SK-N-SH (cell line): ENCODE data around the gene STKLD1. TPM values are rescaled to one million over a fixed set of nuclear protein-coding genes. Genes with fewer than 3 reads are reported as not detected.

Experiments
- CTCF ChIA-PET: fragments of 300-600, 350-600 bp; formaldehyde crosslinking; extraction: SDS; loops from one replicate; lab custom pipeline; 2021; lab: Yijun Ruan, JAX
- POLR2A ChIA-PET: fragments of 350-600 bp; sonication (Branson Sonifier 250); formaldehyde crosslinking; extraction: SDS; loops from one replicate; lab custom pipeline; 2020; ENCODE audit warnings: antibody characterized with exemption, inconsistent platforms; lab: Yijun Ruan, JAX
- DNase-seq: peaks from one replicate; pipeline ENCODE4 v3.0.0; 2012
- H2AFZ ChIP-seq: fragments of 200-600 bp; sonication (generic); 2 replicates; pipeline ENCODE4 v1.8.1; 2016; ENCODE audit warnings: antibody characterized with exemption, mild to moderate bottlenecking, low read depth
- H3F3A ChIP-seq: fragments of 200-600 bp; sonication (generic); replicated peaks from 2 replicates; pipeline ENCODE3; 2016; ENCODE audit warnings: antibody characterized with exemption, mild to moderate bottlenecking; ENCODE audit not compliant: insufficient read depth
- H3K27ac ChIP-seq, 2 experiments: fragments of 200-500 bp in 1 of 2; fragments of 200-600 bp in 1 of 2; sonication (Bioruptor generic) in 1 of 2; sonication (generic), shearing (Covaris generic) in 1 of 2; 2 replicates each; pipeline versions ENCODE4 v1.5.1 to v1.6.1; 2014 to 2016; ENCODE audit warnings: low read depth in 2 of 2, inconsistent platforms in 1 of 2, low read length in 1 of 2, mild to moderate bottlenecking in 1 of 2, mixed read lengths in 1 of 2
- H3K27me3 ChIP-seq: fragments of 200-600 bp; sonication (generic), shearing (Covaris generic); 2 replicates; pipeline ENCODE4 v1.6.1; 2016; ENCODE audit warnings: mixed run types; ENCODE audit not compliant: insufficient read depth
- H3K36me3 ChIP-seq, 2 experiments: fragments of 200-500 bp in 1 of 2; fragments of 200-600 bp in 1 of 2; sonication (Bioruptor generic) in 1 of 2; sonication (generic) in 1 of 2; replicated peaks in 1 of 2; 2 replicates each; pipeline versions ENCODE3 to v1.5.1; 2014 to 2016; ENCODE audit warnings: low read length in 1 of 2, mild to moderate bottlenecking in 1 of 2; ENCODE audit not compliant: insufficient read depth in 2 of 2, control insufficient read depth in 1 of 2
- H3K4me1 ChIP-seq, 2 experiments: fragments of 200-500 bp in 1 of 2; fragments of 200-600 bp in 1 of 2; sonication (Bioruptor generic) in 1 of 2; sonication (generic), shearing (Covaris generic) in 1 of 2; 2 replicates each; pipeline versions ENCODE4 v1.5.1 to v1.6.1; 2014 to 2016; ENCODE audit warnings: low read depth in 1 of 2, low read length in 1 of 2, mixed run types in 1 of 2; ENCODE audit not compliant: insufficient read depth in 2 of 2, control insufficient read depth in 1 of 2
- H3K4me2 ChIP-seq: fragments of 200-600 bp; sonication (generic), shearing (Covaris generic); 2 replicates; pipeline ENCODE4 v1.6.1; 2017; ENCODE audit warnings: mixed run types
- H3K4me3 ChIP-seq, 2 experiments: fragments of 200-500 bp in 1 of 2; fragments of 200-600 bp in 1 of 2; sonication (Bioruptor generic) in 1 of 2; sonication (generic), shearing (Covaris generic) in 1 of 2; 2 replicates each; pipeline versions ENCODE4 v1.5.1 to v1.8.1; 2014 to 2016; ENCODE audit warnings: low read depth in 2 of 2, inconsistent platforms in 1 of 2, low read length in 1 of 2, mild to moderate bottlenecking in 1 of 2, mixed read lengths in 1 of 2, moderate library complexity in 1 of 2
- H3K79me2 ChIP-seq: fragments of 200-600 bp; sonication (generic); 2 replicates; pipeline ENCODE4 v1.8.1; 2017; ENCODE audit warnings: mild to moderate bottlenecking; ENCODE audit not compliant: insufficient read depth
- H3K9ac ChIP-seq: fragments of 200-600 bp; sonication (generic); 2 replicates; pipeline ENCODE4 v1.6.1; 2017; ENCODE audit warnings: mixed run types
- H3K9me2 ChIP-seq: fragments of 200-600 bp; sonication (generic); 2 replicates; pipeline ENCODE4 v1.6.1; 2017; ENCODE audit warnings: mixed run types
- H3K9me3 ChIP-seq: fragments of 200-600 bp; sonication (generic); 2 replicates; pipeline ENCODE4 v1.6.1; 2017; ENCODE audit warnings: mixed run types, mild to moderate bottlenecking, moderate library complexity
- H4K20me1 ChIP-seq: fragments of 200-600 bp; sonication (generic); 2 replicates; pipeline ENCODE4 v1.6.1; 2017; ENCODE audit warnings: mild to moderate bottlenecking, mixed run types; ENCODE audit not compliant: insufficient read depth
- CHD2 ChIP-seq: fragments of 150-350 bp; IDR thresholded peaks from 2 replicates; pipeline ENCODE4 v1.6.1; 2018; ENCODE audit warnings: low read length; ENCODE audit not compliant: partially characterized antibody
- EP300 ChIP-seq, 2 experiments: IDR thresholded peaks; 2 replicates each; pipeline versions ENCODE4 v1.4.0 to v1.6.1; 2012; ENCODE audit warnings: borderline replicate concordance in 1 of 2, low read depth in 1 of 2, low read length in 1 of 2
- FOSL2 ChIP-seq: IDR thresholded peaks from 2 replicates; pipeline ENCODE4 v1.4.0; 2012; ENCODE audit warnings: low read depth, mild to moderate bottlenecking, moderate library complexity, borderline replicate concordance
- FOXJ3 ChIP-seq: sonication (generic); formaldehyde crosslinking; IDR thresholded peaks from 2 replicates; pipeline ENCODE4 v1.5.1; 2020; ENCODE audit warnings: mild to moderate bottlenecking, missing genetic modification reagents
- GATA2 ChIP-seq: sonication (generic); formaldehyde crosslinking; IDR thresholded peaks from 2 replicates; pipeline ENCODE4 v1.5.0; 2020; ENCODE audit warnings: mild to moderate bottlenecking, missing genetic modification reagents
- MXI1 ChIP-seq: IDR thresholded peaks from 2 replicates; pipeline ENCODE4 v1.6.1; 2012; ENCODE audit warnings: mild to moderate bottlenecking, low read depth, low read length, improper control_type of control experiment
- POLR2AphosphoS5 ChIP-seq: IDR thresholded peaks from 2 replicates; pipeline ENCODE4 v1.6.1; 2012; ENCODE audit warnings: low read depth, low read length
- RCOR1 ChIP-seq: fragments of 150-350 bp; IDR thresholded peaks from 2 replicates; pipeline ENCODE4 v1.6.1; 2017; ENCODE audit warnings: antibody characterized with exemption, low read length
- SIN3A ChIP-seq: IDR thresholded peaks from 2 replicates; pipeline ENCODE4 v1.6.1; 2012; ENCODE audit warnings: low read depth, mild to moderate bottlenecking, low read length, moderate library complexity, borderline replicate concordance
- SMC3 ChIP-seq: IDR thresholded peaks from 2 replicates; pipeline ENCODE4 v1.6.1; 2012; ENCODE audit warnings: low read depth, low read length, improper control_type of control experiment
- TCF12 ChIP-seq: IDR thresholded peaks from 2 replicates; pipeline ENCODE4 v1.4.0; 2012
- TEAD4 ChIP-seq: IDR thresholded peaks from 2 replicates; pipeline ENCODE4 v1.4.0; 2012; ENCODE audit warnings: mild to moderate bottlenecking, borderline replicate concordance; ENCODE audit not compliant: insufficient read depth
- YY1 ChIP-seq: IDR thresholded peaks from 2 replicates; pipeline ENCODE4 v1.4.0; 2012; ENCODE audit warnings: low read depth, mild to moderate bottlenecking
- WGBS: methylation state at CpG from one replicate; pipeline ENCODE4 v1.1.6; 2017; ENCODE audit warnings: low lambda C conversion rate; 5-methylcytosine and 5-hydroxymethylcytosine counted together
- polyA plus RNA-seq, 3 experiments: library from polyadenylated mRNA; depleted of rRNA; stranded (reverse); fragments of >200 nt; gene quantifications; 2 replicates each; pipeline ENCODE4 v1.2.3, GENCODE V29; 2012
- TF ChIP-seq, protein P1 (sequence below): IDR thresholded peaks from 2 replicates; pipeline ENCODE4 v1.4.0; 2012; ENCODE audit warnings: low read depth, borderline replicate concordance
- TF ChIP-seq, protein P2 (sequence below): IDR thresholded peaks from 2 replicates; pipeline ENCODE4 v1.6.1; 2012; ENCODE audit warnings: mild to moderate bottlenecking, low read depth, low read length, moderate library complexity
- TF ChIP-seq, protein P3 (sequence below): fragments of 150-350 bp; IDR thresholded peaks from 2 replicates; pipeline ENCODE4 v1.6.1; 2016; ENCODE audit warnings: mild to moderate bottlenecking, low read depth, low read length
- TF ChIP-seq, protein P4 (sequence below): IDR thresholded peaks from 2 replicates; pipeline ENCODE4 v1.4.0; 2012; ENCODE audit warnings: low read depth, borderline replicate concordance

STKLD1 gene
- polyA plus RNA-seq, 1 of the 3 experiments (the other 2 are of a cell fraction), result 2.3 TPM

DNA sequence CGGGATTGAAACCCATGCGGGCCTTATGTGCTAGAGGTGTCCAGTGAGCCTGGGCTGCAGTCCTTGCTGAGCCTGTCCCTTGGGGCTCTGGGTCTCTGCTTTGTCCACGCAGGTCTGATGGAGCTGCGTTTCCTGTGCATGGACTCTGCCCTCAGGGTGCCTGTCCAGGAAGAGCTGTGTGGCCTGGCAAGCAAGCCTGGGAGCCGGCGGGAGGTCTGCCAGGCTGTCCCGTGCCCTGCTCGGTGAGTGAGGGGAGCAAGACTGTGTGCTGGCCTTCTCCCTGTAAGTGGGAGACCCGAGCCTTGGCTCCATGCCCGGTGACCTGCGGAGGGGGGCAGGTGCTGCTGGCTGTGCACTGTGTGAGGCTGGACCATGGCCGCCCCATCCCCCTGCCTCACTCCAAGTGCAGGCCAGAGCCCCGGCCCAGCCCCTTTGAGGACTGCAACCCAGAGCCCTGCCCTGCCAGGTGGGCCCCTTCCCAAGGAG, 72.4 kb downstream of the STKLD1 start:
- H3K79me2 ChIP-seq, result no peaks in the 10 kb centered on the region
- ChIA-PET POLR2A (interaction anchor here (0.6 to 1.7 kb wide), 4 partner anchors 11 to 30 kb away, joined by 3 to 15 read pairs (median 3); partner anchors contain the start of gene CACFD1), CTCF (interaction anchor here (0.7 to 1.7 kb wide), 5 partner anchors 8 to 42 kb away, joined by 3 to 6 read pairs (median 3); no protein-coding TSS in a partner anchor)
- no peak overlapping the region for H3K4me3 ChIP-seq
- WGBS, result 49% methylated on average over 9 of the region's 13 CpGs
- no peaks in the 10 kb centered on the region for H3K36me3 ChIP-seq
- no peaks in the 10 kb centered on the region for H4K20me1 ChIP-seq
- peak overlapping the region in 1 of 2 experiments; percentile 92; a peak in 2 of 4 replicates for H3K27ac ChIP-seq
- H3F3A ChIP-seq, result no peaks in the 10 kb centered on the region
- H3K9me3 ChIP-seq, result no peaks in the 10 kb centered on the region
- no peak overlapping the region for H3K4me2 ChIP-seq
- peaks cover 0 to 11% of the 10 kb centered on the region in 2 experiments; a peak in 2 of 4 replicates for H3K4me1 ChIP-seq
- H2AFZ ChIP-seq, result no peak overlapping the region
- DNase-seq, result peak; percentile 95
- H3K9ac ChIP-seq, result no peak overlapping the region
- no peaks in the 10 kb centered on the region for H3K27me3 ChIP-seq
- H3K9me2 ChIP-seq, result no peaks in the 10 kb centered on the region
- TF ChIP-seq SMC3, result peak; percentile 12; the same call in 1 of the 2 replicates
- no peak for TF ChIP-seq TEAD4
- TF ChIP-seq CHD2, result peak; percentile 52
- TF ChIP-seq, protein P1, sequence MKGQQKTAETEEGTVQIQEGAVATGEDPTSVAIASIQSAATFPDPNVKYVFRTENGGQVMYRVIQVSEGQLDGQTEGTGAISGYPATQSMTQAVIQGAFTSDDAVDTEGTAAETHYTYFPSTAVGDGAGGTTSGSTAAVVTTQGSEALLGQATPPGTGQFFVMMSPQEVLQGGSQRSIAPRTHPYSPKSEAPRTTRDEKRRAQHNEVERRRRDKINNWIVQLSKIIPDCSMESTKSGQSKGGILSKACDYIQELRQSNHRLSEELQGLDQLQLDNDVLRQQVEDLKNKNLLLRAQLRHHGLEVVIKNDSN, result no peak
- no peak for TF ChIP-seq TCF12
- TF ChIP-seq, protein P2, sequence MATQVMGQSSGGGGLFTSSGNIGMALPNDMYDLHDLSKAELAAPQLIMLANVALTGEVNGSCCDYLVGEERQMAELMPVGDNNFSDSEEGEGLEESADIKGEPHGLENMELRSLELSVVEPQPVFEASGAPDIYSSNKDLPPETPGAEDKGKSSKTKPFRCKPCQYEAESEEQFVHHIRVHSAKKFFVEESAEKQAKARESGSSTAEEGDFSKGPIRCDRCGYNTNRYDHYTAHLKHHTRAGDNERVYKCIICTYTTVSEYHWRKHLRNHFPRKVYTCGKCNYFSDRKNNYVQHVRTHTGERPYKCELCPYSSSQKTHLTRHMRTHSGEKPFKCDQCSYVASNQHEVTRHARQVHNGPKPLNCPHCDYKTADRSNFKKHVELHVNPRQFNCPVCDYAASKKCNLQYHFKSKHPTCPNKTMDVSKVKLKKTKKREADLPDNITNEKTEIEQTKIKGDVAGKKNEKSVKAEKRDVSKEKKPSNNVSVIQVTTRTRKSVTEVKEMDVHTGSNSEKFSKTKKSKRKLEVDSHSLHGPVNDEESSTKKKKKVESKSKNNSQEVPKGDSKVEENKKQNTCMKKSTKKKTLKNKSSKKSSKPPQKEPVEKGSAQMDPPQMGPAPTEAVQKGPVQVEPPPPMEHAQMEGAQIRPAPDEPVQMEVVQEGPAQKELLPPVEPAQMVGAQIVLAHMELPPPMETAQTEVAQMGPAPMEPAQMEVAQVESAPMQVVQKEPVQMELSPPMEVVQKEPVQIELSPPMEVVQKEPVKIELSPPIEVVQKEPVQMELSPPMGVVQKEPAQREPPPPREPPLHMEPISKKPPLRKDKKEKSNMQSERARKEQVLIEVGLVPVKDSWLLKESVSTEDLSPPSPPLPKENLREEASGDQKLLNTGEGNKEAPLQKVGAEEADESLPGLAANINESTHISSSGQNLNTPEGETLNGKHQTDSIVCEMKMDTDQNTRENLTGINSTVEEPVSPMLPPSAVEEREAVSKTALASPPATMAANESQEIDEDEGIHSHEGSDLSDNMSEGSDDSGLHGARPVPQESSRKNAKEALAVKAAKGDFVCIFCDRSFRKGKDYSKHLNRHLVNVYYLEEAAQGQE, result no peak
- peak; percentile 77; the same call in 1 of the 2 replicates for TF ChIP-seq MXI1
- peak; percentile 82; the same call in 1 of the 2 replicates for TF ChIP-seq FOXJ3 (CRISPR knock-in tag)
- no peak for TF ChIP-seq SIN3A
- peak; percentile 19; the same call in 1 of the 2 replicates for TF ChIP-seq GATA2 (CRISPR knock-in tag)
- TF ChIP-seq POLR2AphosphoS5, result 0 out of 2 replicates have a peak, but pooled peaks have one; percentile 12
- TF ChIP-seq FOSL2, result no peak
- TF ChIP-seq, protein P3, sequence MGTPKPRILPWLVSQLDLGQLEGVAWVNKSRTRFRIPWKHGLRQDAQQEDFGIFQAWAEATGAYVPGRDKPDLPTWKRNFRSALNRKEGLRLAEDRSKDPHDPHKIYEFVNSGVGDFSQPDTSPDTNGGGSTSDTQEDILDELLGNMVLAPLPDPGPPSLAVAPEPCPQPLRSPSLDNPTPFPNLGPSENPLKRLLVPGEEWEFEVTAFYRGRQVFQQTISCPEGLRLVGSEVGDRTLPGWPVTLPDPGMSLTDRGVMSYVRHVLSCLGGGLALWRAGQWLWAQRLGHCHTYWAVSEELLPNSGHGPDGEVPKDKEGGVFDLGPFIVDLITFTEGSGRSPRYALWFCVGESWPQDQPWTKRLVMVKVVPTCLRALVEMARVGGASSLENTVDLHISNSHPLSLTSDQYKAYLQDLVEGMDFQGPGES, result no peak
- TF ChIP-seq, protein P4, sequence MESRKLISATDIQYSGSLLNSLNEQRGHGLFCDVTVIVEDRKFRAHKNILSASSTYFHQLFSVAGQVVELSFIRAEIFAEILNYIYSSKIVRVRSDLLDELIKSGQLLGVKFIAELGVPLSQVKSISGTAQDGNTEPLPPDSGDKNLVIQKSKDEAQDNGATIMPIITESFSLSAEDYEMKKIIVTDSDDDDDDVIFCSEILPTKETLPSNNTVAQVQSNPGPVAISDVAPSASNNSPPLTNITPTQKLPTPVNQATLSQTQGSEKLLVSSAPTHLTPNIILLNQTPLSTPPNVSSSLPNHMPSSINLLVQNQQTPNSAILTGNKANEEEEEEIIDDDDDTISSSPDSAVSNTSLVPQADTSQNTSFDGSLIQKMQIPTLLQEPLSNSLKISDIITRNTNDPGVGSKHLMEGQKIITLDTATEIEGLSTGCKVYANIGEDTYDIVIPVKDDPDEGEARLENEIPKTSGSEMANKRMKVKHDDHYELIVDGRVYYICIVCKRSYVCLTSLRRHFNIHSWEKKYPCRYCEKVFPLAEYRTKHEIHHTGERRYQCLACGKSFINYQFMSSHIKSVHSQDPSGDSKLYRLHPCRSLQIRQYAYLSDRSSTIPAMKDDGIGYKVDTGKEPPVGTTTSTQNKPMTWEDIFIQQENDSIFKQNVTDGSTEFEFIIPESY, result no peak
- TF ChIP-seq EP300 (IDR thresholded peaks at IDR 0.05; ENCODE audit: borderline replicate concordance in 1 of 2, low read depth in 1 of 2, low read length in 1 of 2), result peak in 1 of 2 experiments; percentile 62; a peak in 1 of 4 replicates
- peak; percentile 67; the same call in 1 of the 2 replicates for TF ChIP-seq RCOR1
- no peak for TF ChIP-seq YY1
